GM12878 (cell line): ENCODE results near the gene PDGFA. TPM values are rescaled to one million over a fixed set of nuclear protein-coding genes. Genes with fewer than 3 reads are reported as not detected.

Experiments
- ATAC-seq: fragments of 200-7000 bp; cut with Tn5 transposase; 3 replicates; pipeline ENCODE4 v1.9.1; 2020; ENCODE audit warnings: mild to moderate bottlenecking, moderate library complexity
- BruUV-seq: library from RNA; stranded (reverse); fragments of 400-500 nt; replicated peaks from 2 replicates; lab custom pipeline; 2021; lab: Mats Ljungman, UMichigan
- CTCF ChIA-PET: fragments of 300-600 bp; sonication (Branson Sonifier 250); formaldehyde crosslinking; extraction: SDS; loops from one replicate; lab custom pipeline; 2021; ENCODE audit warnings: inconsistent platforms; lab: Yijun Ruan, JAX
- POLR2A ChIA-PET: fragments of 350-600 bp; formaldehyde crosslinking; extraction: SDS; loops from one replicate; lab custom pipeline; 2021; ENCODE audit warnings: inconsistent platforms; lab: Charles Lee
- RAD21 ChIA-PET: fragments of 300-600 bp; sonication (Branson Sonifier 250); formaldehyde crosslinking; loops from one replicate; lab custom pipeline; 2023; ENCODE audit warnings: antibody characterized with exemption; ENCODE audit not compliant: unreplicated experiment; lab: Charles Lee
- SMC1A ChIA-PET: fragments of 300-600 bp; sonication (Branson Sonifier 250); formaldehyde crosslinking; loops from one replicate; lab custom pipeline; 2023; ENCODE audit not compliant: unreplicated experiment, uncharacterized antibody; lab: Charles Lee
- DNase-seq: peaks from one replicate; pipeline ENCODE4 v3.0.0-alpha.2; 2011; ENCODE audit warnings: low read depth, low spot score
- FAIRE-seq: peaks from 3 replicates; lab custom pipeline; 2011; peaks lifted over from hg19 to GRCh38; lab: Jason Lieb, UNC
- H2AFZ ChIP-seq: 2 replicates; pipeline ENCODE4 v1.6.0; 2011; ENCODE audit warnings: low read depth, low read length, control low read depth; ENCODE audit not compliant: control insufficient read depth
- H3K27ac ChIP-seq: 2 replicates; pipeline ENCODE4 v1.5.1; 2011; ENCODE audit warnings: control low read depth; ENCODE audit not compliant: control insufficient read depth, insufficient read depth
- H3K27me3 ChIP-seq, 2 experiments: replicated peaks in 1 of 2; 2 replicates each; pipeline versions ENCODE4 v1.6.0 to v1.6.1; 2011; ENCODE audit warnings: low read length in 1 of 2; ENCODE audit not compliant: control insufficient read depth in 2 of 2, insufficient read depth in 2 of 2
- H3K36me3 ChIP-seq, 2 experiments: 2 replicates each; pipeline ENCODE4 v1.5.1; 2011; ENCODE audit warnings: low read length in 1 of 2; ENCODE audit not compliant: control insufficient read depth in 2 of 2, insufficient read depth in 2 of 2
- H3K4me1 ChIP-seq: 2 replicates; pipeline ENCODE4 v1.6.1; 2011; ENCODE audit warnings: mild to moderate bottlenecking, low read length, moderate library complexity, mixed read lengths; ENCODE audit not compliant: control insufficient read depth, insufficient read depth
- H3K4me2 ChIP-seq: 2 replicates; pipeline ENCODE4 v1.6.0; 2011; ENCODE audit warnings: control low read depth; ENCODE audit not compliant: control insufficient read depth, insufficient read depth
- H3K4me3 ChIP-seq: fragments of 200-600 bp; sonication (generic); 2 replicates; pipeline ENCODE4 v1.5.1; 2016
- H3K79me2 ChIP-seq: 2 replicates; pipeline ENCODE4 v1.6.0; 2011; ENCODE audit warnings: low read length; ENCODE audit not compliant: control insufficient read depth, insufficient read depth
- H3K9ac ChIP-seq: 2 replicates; pipeline ENCODE4 v1.8.0; 2011; ENCODE audit warnings: low read length, control low read depth, mixed read lengths; ENCODE audit not compliant: control insufficient read depth, insufficient read depth
- H3K9me3 ChIP-seq: replicated peaks from 3 replicates; pipeline ENCODE4 v1.5.1; 2011; ENCODE audit warnings: mild to moderate bottlenecking, low read length; ENCODE audit not compliant: control insufficient read depth, insufficient read depth
- H4K20me1 ChIP-seq: 2 replicates; pipeline ENCODE4 v1.6.0; 2011; ENCODE audit not compliant: control insufficient read depth, insufficient read depth
- ATF7 ChIP-seq: fragments of 450-650 bp; IDR thresholded peaks from 2 replicates; pipeline ENCODE4 v1.6.1; 2016; ENCODE audit warnings: low read depth, mild to moderate bottlenecking
- LARP7 ChIP-seq: fragments of 450-650 bp; IDR thresholded peaks from 2 replicates; pipeline ENCODE4 v1.6.1; 2017; ENCODE audit warnings: mild to moderate bottlenecking
- NBN ChIP-seq: fragments of 450-650 bp; IDR thresholded peaks from 2 replicates; pipeline ENCODE4 v1.6.1; 2016
- RUNX3 ChIP-seq: IDR thresholded peaks from 2 replicates; pipeline ENCODE4 v1.6.1; 2012; ENCODE audit warnings: low read length, inconsistent platforms
- STAT1 ChIP-seq: fragments of 450-650 bp; conservative IDR thresholded peaks from 2 replicates; pipeline ENCODE4 v1.6.1; 2014; ENCODE audit warnings: antibody characterized with exemption, mild to moderate bottlenecking
- TCF3 ChIP-seq: IDR thresholded peaks from 2 replicates; pipeline ENCODE4 v1.6.1; 2012; ENCODE audit warnings: low read depth, mild to moderate bottlenecking, low read length, borderline replicate concordance; ENCODE audit not compliant: insufficient read depth
- WGBS: methylation state at CpG from one replicate; pipeline ENCODE4 v1.1.6; 2016; ENCODE audit warnings: low lambda C conversion rate; ENCODE audit not compliant: insufficient replicate concordance, insufficient coverage; ENCODE audit errors: missing lambda C conversion rate; 5-methylcytosine and 5-hydroxymethylcytosine counted together
- in situ Hi-C: fragments of 300-500 bp; cut with MboI; formaldehyde crosslinking; loops from 9 replicates; pipeline ENCODE4 v1.14.3; 2018; ENCODE audit warnings: mixed read lengths
- intact Hi-C: fragments of 100-400 bp; cut with micrococcal nuclease; formaldehyde crosslinking; loops from one replicate; pipeline ENCODE4 v1.14.2; 2022; ENCODE audit not compliant: unreplicated experiment
- polyA plus RNA-seq, 11 experiments: library from polyadenylated mRNA; depleted of rRNA in 4 of 11; unstranded in 6 of 11; stranded (reverse) in 5 of 11; fragments of >200 nt; fragmentation: Nextera tagmentation in 4 of 11; fragmentation: Illumina TruSeq in 1 of 11; extraction: Ambion mirVana in 4 of 11; extraction: Trizol in 1 of 11; gene quantifications; 1 replicate in 1 of 11; 2 replicates in 10 of 11; pipeline versions ENCODE4 v1.2.1 to v1.2.3, GENCODE V29; 2011 to 2016; ENCODE audit warnings: inconsistent platforms in 2 of 11, missing spikeins in 2 of 11, low read depth in 1 of 11
- total RNA-seq, 4 experiments: library from RNA; depleted of rRNA in 3 of 4; stranded (reverse); fragments of >200 nt in 3 of 4; fragmentation: Illumina TruSeq in 1 of 4; extraction: Trizol in 1 of 4; gene quantifications; 2 replicates each; pipeline versions ENCODE4 v1.2.1 to v1.2.3, GENCODE V29; 2013 to 2021
- TF ChIP-seq, protein P1 (sequence below): fragments of 450-650 bp; formaldehyde crosslinking; IDR thresholded peaks from 2 replicates; pipeline ENCODE4 v1.4.0; 2020; ENCODE audit warnings: mild to moderate bottlenecking, moderate library complexity
- TF ChIP-seq, protein P2 (sequence below): fragments of 450-650 bp; IDR thresholded peaks from 2 replicates; pipeline ENCODE4 v1.6.1; 2017; ENCODE audit warnings: mild to moderate bottlenecking
- TF ChIP-seq, protein P3 (sequence below): fragments of 450-650 bp; IDR thresholded peaks from 2 replicates; pipeline ENCODE4 v1.6.1; 2017; ENCODE audit warnings: low read depth, mild to moderate bottlenecking, moderate library complexity
- TF ChIP-seq, protein P4 (sequence below): IDR thresholded peaks from 2 replicates; pipeline ENCODE4 v1.6.1; 2012; ENCODE audit warnings: low read depth, low read length, improper control_type of control experiment
- TF ChIP-seq, protein P5 (sequence below): fragments of 450-650 bp; formaldehyde crosslinking; IDR thresholded peaks from 2 replicates; pipeline ENCODE4 v1.4.0; 2022; ENCODE audit warnings: mild to moderate bottlenecking, moderate library complexity
- TF ChIP-seq, protein P6 (sequence below): IDR thresholded peaks from 2 replicates; pipeline ENCODE4 v1.6.1; 2012; ENCODE audit warnings: low read depth, low read length, improper control_type of control experiment

The PDGFA gene
- total and polyA plus RNA-seq, 10 of the 15 experiments (the other 5 are each of a cell fraction or from before 2014, with no cell fraction given), result 2.5 to 10.0 (median 5.6) TPM

DNA sequence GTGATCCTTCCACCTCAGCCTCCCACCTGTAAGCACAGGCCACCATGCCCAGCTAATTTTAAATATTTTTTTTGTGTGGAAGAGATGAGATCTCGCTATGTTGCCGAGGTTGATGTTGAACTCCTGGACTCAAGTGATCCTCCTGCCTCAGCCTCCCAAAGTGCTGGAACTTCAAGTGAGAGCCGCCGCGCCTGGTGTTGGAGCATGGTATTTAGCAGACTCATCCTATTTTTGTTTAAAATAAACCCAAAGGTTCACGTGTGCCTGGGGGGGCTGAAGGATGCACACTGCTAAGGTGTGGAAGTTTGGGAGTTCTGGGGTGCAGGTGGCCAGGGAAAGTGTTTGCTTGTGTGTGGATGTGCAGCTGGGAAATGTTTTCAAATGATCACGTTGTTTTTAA is 18.1 kb downstream of the PDGFA start:
- H3K79me2 ChIP-seq, result no peaks in the 10 kb centered on the region
- TF ChIP-seq, protein P1, sequence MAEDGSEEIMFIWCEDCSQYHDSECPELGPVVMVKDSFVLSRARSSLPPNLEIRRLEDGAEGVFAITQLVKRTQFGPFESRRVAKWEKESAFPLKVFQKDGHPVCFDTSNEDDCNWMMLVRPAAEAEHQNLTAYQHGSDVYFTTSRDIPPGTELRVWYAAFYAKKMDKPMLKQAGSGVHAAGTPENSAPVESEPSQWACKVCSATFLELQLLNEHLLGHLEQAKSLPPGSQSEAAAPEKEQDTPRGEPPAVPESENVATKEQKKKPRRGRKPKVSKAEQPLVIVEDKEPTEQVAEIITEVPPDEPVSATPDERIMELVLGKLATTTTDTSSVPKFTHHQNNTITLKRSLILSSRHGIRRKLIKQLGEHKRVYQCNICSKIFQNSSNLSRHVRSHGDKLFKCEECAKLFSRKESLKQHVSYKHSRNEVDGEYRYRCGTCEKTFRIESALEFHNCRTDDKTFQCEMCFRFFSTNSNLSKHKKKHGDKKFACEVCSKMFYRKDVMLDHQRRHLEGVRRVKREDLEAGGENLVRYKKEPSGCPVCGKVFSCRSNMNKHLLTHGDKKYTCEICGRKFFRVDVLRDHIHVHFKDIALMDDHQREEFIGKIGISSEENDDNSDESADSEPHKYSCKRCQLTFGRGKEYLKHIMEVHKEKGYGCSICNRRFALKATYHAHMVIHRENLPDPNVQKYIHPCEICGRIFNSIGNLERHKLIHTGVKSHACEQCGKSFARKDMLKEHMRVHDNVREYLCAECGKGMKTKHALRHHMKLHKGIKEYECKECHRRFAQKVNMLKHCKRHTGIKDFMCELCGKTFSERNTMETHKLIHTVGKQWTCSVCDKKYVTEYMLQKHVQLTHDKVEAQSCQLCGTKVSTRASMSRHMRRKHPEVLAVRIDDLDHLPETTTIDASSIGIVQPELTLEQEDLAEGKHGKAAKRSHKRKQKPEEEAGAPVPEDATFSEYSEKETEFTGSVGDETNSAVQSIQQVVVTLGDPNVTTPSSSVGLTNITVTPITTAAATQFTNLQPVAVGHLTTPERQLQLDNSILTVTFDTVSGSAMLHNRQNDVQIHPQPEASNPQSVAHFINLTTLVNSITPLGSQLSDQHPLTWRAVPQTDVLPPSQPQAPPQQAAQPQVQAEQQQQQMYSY (CRISPR knock-in tag), result no peak
- no peak for TF ChIP-seq TCF3
- no peak for TF ChIP-seq NBN
- TF ChIP-seq, protein P2, sequence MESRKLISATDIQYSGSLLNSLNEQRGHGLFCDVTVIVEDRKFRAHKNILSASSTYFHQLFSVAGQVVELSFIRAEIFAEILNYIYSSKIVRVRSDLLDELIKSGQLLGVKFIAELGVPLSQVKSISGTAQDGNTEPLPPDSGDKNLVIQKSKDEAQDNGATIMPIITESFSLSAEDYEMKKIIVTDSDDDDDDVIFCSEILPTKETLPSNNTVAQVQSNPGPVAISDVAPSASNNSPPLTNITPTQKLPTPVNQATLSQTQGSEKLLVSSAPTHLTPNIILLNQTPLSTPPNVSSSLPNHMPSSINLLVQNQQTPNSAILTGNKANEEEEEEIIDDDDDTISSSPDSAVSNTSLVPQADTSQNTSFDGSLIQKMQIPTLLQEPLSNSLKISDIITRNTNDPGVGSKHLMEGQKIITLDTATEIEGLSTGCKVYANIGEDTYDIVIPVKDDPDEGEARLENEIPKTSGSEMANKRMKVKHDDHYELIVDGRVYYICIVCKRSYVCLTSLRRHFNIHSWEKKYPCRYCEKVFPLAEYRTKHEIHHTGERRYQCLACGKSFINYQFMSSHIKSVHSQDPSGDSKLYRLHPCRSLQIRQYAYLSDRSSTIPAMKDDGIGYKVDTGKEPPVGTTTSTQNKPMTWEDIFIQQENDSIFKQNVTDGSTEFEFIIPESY, result no peak
- no peak for TF ChIP-seq RUNX3
- TF ChIP-seq, protein P3, sequence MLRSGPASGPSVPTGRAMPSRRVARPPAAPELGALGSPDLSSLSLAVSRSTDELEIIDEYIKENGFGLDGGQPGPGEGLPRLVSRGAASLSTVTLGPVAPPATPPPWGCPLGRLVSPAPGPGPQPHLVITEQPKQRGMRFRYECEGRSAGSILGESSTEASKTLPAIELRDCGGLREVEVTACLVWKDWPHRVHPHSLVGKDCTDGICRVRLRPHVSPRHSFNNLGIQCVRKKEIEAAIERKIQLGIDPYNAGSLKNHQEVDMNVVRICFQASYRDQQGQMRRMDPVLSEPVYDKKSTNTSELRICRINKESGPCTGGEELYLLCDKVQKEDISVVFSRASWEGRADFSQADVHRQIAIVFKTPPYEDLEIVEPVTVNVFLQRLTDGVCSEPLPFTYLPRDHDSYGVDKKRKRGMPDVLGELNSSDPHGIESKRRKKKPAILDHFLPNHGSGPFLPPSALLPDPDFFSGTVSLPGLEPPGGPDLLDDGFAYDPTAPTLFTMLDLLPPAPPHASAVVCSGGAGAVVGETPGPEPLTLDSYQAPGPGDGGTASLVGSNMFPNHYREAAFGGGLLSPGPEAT, result no peak
- TF ChIP-seq ATF7, result no peak
- TF ChIP-seq, protein P4, sequence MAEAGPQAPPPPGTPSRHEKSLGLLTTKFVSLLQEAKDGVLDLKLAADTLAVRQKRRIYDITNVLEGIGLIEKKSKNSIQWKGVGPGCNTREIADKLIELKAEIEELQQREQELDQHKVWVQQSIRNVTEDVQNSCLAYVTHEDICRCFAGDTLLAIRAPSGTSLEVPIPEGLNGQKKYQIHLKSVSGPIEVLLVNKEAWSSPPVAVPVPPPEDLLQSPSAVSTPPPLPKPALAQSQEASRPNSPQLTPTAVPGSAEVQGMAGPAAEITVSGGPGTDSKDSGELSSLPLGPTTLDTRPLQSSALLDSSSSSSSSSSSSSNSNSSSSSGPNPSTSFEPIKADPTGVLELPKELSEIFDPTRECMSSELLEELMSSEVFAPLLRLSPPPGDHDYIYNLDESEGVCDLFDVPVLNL, result no peak
- TF ChIP-seq, protein P5, sequence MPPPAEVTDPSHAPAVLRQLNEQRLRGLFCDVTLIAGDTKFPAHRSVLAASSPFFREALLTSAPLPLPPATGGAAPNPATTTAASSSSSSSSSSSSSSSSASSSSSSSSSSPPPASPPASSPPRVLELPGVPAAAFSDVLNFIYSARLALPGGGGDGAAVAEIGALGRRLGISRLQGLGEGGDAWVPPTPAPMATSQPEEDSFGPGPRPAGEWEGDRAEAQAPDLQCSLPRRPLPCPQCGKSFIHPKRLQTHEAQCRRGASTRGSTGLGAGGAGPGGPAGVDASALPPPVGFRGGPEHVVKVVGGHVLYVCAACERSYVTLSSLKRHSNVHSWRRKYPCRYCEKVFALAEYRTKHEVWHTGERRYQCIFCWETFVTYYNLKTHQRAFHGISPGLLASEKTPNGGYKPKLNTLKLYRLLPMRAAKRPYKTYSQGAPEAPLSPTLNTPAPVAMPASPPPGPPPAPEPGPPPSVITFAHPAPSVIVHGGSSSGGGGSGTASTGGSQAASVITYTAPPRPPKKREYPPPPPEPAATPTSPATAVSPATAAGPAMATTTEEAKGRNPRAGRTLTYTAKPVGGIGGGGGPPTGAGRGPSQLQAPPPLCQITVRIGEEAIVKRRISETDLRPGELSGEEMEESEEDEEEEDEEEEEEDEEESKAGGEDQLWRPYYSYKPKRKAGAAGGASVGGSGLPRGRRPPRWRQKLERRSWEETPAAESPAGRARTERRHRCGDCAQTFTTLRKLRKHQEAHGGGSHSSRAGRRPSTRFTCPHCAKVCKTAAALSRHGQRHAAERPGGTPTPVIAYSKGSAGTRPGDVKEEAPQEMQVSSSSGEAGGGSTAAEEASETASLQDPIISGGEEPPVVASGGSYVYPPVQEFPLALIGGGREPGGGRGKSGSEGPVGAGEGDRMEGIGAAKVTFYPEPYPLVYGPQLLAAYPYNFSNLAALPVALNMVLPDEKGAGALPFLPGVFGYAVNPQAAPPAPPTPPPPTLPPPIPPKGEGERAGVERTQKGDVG (CRISPR knock-in tag), result no peak
- TF ChIP-seq, protein P6, sequence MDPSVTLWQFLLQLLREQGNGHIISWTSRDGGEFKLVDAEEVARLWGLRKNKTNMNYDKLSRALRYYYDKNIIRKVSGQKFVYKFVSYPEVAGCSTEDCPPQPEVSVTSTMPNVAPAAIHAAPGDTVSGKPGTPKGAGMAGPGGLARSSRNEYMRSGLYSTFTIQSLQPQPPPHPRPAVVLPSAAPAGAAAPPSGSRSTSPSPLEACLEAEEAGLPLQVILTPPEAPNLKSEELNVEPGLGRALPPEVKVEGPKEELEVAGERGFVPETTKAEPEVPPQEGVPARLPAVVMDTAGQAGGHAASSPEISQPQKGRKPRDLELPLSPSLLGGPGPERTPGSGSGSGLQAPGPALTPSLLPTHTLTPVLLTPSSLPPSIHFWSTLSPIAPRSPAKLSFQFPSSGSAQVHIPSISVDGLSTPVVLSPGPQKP, result no peak
- TF ChIP-seq STAT1, result no peak
- no peak for TF ChIP-seq LARP7

More for the DNA sequence above, 18.1 kb downstream of the PDGFA start:
- DNase-seq (no peak), FAIRE-seq (no peak), ATAC-seq (no peak)
- H3K36me3 ChIP-seq, result peaks cover 0 to 6% of the 10 kb centered on the region in 2 experiments; a peak in 2 of 4 replicates
- no peak overlapping the region for H3K9ac ChIP-seq
- WGBS, result 84% methylated on average over 7 of the region's 7 CpGs
- ChIA-PET RAD21 (no interaction called here), POLR2A (no interaction called here), SMC1A (no interaction called here), CTCF (no interaction called here)
- no peak overlapping the region for H2AFZ ChIP-seq
- H3K27ac ChIP-seq, result no peak overlapping the region
- no TSS peak for BruUV-seq
- no peaks in the 10 kb centered on the region for H3K4me1 ChIP-seq
- H3K27me3 ChIP-seq, result no peaks in the 10 kb centered on the region
- intact Hi-C loops, result no loop called here
- H3K4me3 ChIP-seq, result no peak overlapping the region
- no peaks in the 10 kb centered on the region for H3K9me3 ChIP-seq
- no peaks in the 10 kb centered on the region for H4K20me1 ChIP-seq
- in situ Hi-C loops, result no loop called here
- H3K4me2 ChIP-seq, result no peak overlapping the region
